Measurements from ENCODE around the gene RASA1.
A peak's percentile ranks its signal among the peaks of the same experiment; 100 is the strongest.

Gene RASA1

DNA sequence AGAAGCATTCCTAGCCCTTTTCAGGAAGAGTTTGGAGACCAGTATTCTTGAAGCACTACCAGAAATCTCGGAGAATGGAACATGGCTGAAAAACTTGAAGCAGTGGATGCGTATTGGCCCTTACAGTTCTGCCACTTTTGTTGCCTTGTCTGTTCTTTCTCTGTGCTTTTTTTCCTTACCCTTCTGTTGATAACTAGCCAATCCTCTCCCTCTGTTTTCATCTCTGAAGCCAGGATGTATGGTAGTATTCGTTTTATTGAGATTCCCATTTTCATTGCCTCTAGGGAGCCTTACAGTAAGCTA lies 145.6 kb downstream of the RASA1 start:
- peaks cover 34% of the 10 kb centered on the region for H3K4me1 ChIP-seq (ENCODE audit: low read depth, poor library complexity, severe bottlenecking)
- H3K27me3 ChIP-seq (ENCODE audit: insufficient read depth, low read depth) = no peaks in the 10 kb centered on the region
- H4K20me1 ChIP-seq (ENCODE audit: insufficient read depth) = no peaks in the 10 kb centered on the region
- peaks cover 44% of the 10 kb centered on the region for H3K79me2 ChIP-seq (ENCODE audit: insufficient read depth, low read depth)
- peak overlapping the region; percentile 11; the same call in 1 of the 2 replicates for H3K27ac ChIP-seq
- no peak overlapping the region for H3K4me3 ChIP-seq (IDR thresholded peaks at IDR 0.05; ENCODE audit: insufficient read depth, low read depth, low read length)
- no peak overlapping the region for H3K9ac ChIP-seq
- peak overlapping the region; percentile 83 for H3K4me2 ChIP-seq
- no peak for TF ChIP-seq CTCF (conservative IDR thresholded peaks at IDR 0.05; ENCODE audit: low read depth, low read length)
- H3K36me3 ChIP-seq (ENCODE audit: insufficient read depth) = peaks cover 9% of the 10 kb centered on the region
- peak overlapping the region; percentile 97 for H2AFZ ChIP-seq (ENCODE audit: low read depth)

DNA sequence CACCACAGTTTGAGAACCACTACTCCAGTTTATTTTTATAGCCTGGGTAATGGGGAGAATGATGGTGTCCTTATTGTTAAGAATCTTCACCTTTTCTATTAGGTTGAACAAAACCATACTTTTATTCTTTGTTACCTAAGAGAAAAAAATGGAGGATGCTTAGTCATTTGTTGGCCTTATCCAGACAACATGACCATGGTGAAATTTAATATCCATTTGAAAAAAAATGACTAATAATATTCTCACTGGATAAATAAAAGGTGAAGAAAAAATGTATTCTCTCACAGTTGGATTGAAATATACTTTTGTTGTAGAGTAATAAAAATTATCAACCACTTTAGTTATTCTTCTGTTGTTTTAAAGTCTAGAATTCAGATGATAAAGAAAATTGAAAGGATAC lies 150.8 kb downstream of the RASA1 start:
- Histone ChIP-seq H3K4me3 (IDR thresholded peaks at IDR 0.05; ENCODE audit: insufficient read depth, low read depth, low read length) (no peak overlapping the region), H3K4me1 (ENCODE audit: low read depth, poor library complexity, severe bottlenecking) (peaks cover 4% of the 10 kb centered on the region), H4K20me1 (ENCODE audit: insufficient read depth) (no peaks in the 10 kb centered on the region), H3K4me2 (no peak overlapping the region), H3K79me2 (ENCODE audit: insufficient read depth, low read depth) (no peaks in the 10 kb centered on the region), H3K9ac (no peak overlapping the region), H2AFZ (ENCODE audit: low read depth) (no peak overlapping the region), H3K27ac (no peak overlapping the region), H3K36me3 (ENCODE audit: insufficient read depth) (no peaks in the 10 kb centered on the region), H3K27me3 (ENCODE audit: insufficient read depth, low read depth) (no peaks in the 10 kb centered on the region)
- no peak for TF ChIP-seq CTCF (conservative IDR thresholded peaks at IDR 0.05; ENCODE audit: low read depth, low read length)

DNA sequence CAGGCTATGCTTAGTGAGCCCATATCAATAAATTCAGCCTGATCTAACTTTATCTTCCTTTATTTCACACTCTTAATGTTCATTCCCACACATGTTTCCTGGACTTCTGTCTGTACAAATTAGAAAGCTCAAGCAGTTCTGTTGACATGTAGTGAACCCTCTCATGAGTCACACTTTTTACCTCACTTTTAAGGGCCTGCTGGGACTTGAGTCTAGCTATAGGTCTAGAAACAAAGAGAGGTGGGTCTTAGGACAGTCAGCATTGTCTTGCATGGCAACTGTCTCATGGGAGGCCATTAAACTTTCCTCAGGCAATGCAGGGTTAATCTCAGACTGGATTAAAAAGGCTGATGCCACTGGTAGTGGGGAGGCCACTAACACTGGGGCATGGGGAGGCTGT lies 153.6 kb downstream of the RASA1 start:
- H3K79me2 ChIP-seq (ENCODE audit: insufficient read depth, low read depth) = no peaks in the 10 kb centered on the region
- no peak overlapping the region for H3K4me3 ChIP-seq (IDR thresholded peaks at IDR 0.05; ENCODE audit: insufficient read depth, low read depth, low read length)
- no peak overlapping the region for H2AFZ ChIP-seq (ENCODE audit: low read depth)
- TF ChIP-seq CTCF (conservative IDR thresholded peaks at IDR 0.05; ENCODE audit: low read depth, low read length) = no peak
- H3K36me3 ChIP-seq (ENCODE audit: insufficient read depth) = no peaks in the 10 kb centered on the region
- H3K4me1 ChIP-seq (ENCODE audit: low read depth, poor library complexity, severe bottlenecking) = no peaks in the 10 kb centered on the region
- H4K20me1 ChIP-seq (ENCODE audit: insufficient read depth) = no peaks in the 10 kb centered on the region
- no peak overlapping the region for H3K4me2 ChIP-seq
- no peak overlapping the region for H3K27ac ChIP-seq
- H3K9ac ChIP-seq = no peak overlapping the region
- H3K27me3 ChIP-seq (ENCODE audit: insufficient read depth, low read depth) = no peaks in the 10 kb centered on the region

GRCh38 chr5:87423755-87424154 lies 156.1 kb downstream of the RASA1 start:
- no peaks in the 10 kb centered on the region for H4K20me1 ChIP-seq (ENCODE audit: insufficient read depth)
- H3K27ac ChIP-seq = no peak overlapping the region
- H3K4me3 ChIP-seq (IDR thresholded peaks at IDR 0.05; ENCODE audit: insufficient read depth, low read depth, low read length) = no peak overlapping the region
- no peak overlapping the region for H2AFZ ChIP-seq (ENCODE audit: low read depth)
- H3K79me2 ChIP-seq (ENCODE audit: insufficient read depth, low read depth) = no peaks in the 10 kb centered on the region
- H3K36me3 ChIP-seq (ENCODE audit: insufficient read depth) = no peaks in the 10 kb centered on the region
- no peak overlapping the region for H3K4me2 ChIP-seq
- no peaks in the 10 kb centered on the region for H3K4me1 ChIP-seq (ENCODE audit: low read depth, poor library complexity, severe bottlenecking)
- H3K27me3 ChIP-seq (ENCODE audit: insufficient read depth, low read depth) = no peaks in the 10 kb centered on the region
- H3K9ac ChIP-seq = no peak overlapping the region
- TF ChIP-seq CTCF (conservative IDR thresholded peaks at IDR 0.05; ENCODE audit: low read depth, low read length) = no peak

Data from KMS-11 (cell line).